DMS 273 (cell line): ENCODE data around the gene VMAC.
"Not testable (repeated sequence)": the region's sequence is repeated elsewhere in the genome, so short reads cannot be mapped to it uniquely, and the experiment has no call there.

ENCODE experiments used
- DNase-seq: peaks from one replicate; lab custom pipeline; 2025; ENCODE audit not compliant: unreplicated experiment; lab: John Stamatoyannopoulos, UW

Gene VMAC

DNA sequence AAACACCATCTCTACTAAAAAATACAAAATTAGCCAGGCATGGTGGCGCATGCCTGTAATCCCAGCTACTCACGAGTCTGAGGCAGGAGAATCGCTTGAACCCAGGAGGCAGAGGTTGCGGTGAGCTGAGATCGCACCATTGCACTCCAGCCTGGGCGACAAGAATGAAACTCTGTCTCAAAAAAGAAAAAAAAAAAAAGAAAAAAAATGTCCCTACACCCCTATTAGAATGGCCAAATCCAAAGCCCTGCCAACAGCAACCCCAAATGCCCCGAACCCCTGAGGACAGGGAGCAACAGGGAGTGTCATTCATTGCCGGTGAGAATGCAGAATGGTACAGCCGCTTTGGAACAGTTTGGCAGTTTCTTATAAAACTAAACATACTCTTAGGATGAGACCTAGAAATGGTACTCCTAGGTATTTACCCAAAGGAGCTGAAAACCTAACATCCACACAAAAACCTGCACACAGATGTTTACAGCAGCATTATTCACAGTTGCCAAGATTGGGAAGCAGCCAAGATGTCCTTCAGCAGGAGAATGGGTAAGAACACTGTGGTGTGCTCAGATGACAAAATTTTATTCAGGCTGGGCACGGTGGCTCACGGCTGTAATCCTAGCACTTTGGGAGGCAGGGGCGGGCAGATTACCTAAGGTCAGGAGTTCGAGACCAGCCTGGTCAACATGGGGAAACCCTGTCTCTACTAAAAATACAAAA lies 21.4 kb upstream of the VMAC start:
- peak; percentile 65 for DNase-seq

GRCh38 chr19:5884065-5884811 lies 20.4 kb upstream of the VMAC start:
- DNase-seq = not testable (repeated sequence)

DNA sequence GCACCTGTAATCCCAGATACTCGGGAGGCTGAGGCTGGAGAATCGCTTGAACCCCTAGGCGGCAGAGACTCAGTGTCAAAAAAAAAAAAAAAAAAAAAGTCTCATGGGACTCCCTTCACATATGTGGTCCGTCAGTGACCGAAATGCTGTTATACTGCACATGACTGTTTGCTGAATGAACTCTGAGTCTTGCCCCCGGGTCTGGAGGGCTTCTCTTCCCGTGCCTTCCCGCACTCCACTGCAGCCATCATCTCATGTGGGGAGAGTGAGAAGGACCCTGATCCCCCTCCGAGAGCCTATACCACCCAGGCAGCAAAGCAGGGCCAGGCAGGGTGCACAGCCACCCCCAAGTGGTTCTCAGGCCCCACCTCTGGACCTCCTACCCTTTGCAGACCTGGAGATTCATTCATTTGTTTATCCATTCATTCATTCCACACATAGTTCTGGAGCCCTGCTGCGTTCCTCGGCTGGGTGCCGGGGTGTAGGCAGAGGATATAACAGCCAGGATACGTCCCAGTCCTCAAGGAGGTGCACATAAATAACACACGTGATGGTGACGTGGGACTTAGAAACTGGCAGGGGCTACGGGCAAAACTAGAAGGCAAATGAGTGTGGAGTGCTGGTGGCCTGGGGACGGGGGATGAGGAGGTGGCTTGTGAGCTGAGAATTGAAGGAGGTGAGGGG lies 15.2 kb upstream of the VMAC start:
- no peak for DNase-seq

DNA sequence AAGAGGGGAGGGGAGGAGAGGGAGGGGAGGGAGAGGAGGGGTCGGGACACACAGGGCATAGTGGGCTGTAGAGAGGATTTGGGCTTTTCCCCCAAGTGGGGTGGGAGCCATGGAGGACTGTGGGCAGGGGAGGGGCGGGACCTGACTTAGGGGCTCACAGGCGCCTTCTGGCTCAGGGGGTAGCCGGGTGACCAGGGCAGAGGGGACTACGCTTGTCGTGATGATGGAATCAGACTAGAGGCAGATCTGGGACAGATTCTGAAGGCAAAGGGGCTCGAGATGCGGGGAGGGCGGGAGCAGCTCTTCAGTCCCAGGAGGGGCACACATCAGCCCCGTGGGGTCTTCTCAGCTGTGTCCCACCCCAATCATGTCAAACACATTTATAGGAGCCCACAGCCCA lies 14.6 kb upstream of the VMAC start:
- no peak for DNase-seq

GRCh38 chr19:5891572-5891937 lies 13.1 kb upstream of the VMAC start:
- DNase-seq = peak; percentile 63

- DNase-seq = peak; percentile 63
Measured at GRCh38 chr19:5891938-5892771, 12.5 kb upstream of the VMAC start.

DNA sequence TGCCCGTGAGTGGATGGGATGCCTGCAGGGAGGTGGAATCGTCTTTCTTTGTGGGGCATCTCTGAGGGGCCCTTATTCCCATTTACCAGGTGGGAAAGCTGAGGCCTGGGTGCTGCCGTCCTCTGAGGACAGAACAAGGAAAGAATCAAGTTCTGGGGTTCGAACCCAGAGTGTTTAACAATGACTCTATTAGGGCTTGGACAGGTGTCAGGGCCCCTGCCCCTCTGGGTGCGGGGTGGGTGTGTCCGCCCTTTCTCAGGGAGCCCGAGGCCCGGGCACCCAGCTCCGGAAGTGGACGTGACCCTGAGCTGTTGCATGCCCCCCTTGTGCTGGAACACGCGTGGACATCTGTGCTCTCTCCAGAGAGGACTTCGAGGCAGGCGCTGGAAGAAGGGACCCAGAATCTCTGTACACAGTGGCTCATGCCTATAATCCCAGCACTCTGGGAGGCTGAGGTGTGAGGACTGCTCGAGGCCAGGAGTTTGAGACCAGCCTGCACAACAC lies 11.8 kb upstream of the VMAC start:
- no peak for DNase-seq

DNA sequence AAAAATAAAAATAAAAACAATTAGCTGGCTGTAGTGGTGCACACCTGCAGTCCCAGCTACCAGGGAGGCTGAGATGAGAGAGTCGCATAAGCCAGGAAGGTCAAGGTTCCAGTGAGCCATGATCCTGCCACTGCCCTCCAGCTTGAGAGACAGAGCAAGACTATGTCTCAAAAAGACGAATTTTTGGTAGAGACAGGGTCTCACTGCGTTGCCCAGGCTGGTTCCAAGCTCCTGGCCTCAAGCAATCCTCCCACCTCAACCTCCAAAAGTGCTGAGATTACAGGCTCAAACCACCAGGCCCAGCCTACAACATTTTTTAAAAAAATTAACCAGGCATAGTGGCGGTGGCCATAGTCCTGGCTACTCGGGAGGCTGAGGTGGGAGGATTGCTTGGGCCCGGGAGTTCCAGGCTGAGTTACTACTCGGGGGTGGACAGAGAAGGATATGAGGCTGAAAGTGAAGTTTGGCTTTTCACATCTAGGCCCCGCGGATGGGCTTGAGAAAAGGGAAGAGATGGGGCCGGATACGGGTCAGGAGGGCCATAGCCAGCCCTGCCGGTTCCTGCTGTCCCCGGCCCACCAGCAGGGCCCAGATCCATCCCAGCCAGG lies 11.3 kb upstream of the VMAC start:
- DNase-seq = no peak

DNA sequence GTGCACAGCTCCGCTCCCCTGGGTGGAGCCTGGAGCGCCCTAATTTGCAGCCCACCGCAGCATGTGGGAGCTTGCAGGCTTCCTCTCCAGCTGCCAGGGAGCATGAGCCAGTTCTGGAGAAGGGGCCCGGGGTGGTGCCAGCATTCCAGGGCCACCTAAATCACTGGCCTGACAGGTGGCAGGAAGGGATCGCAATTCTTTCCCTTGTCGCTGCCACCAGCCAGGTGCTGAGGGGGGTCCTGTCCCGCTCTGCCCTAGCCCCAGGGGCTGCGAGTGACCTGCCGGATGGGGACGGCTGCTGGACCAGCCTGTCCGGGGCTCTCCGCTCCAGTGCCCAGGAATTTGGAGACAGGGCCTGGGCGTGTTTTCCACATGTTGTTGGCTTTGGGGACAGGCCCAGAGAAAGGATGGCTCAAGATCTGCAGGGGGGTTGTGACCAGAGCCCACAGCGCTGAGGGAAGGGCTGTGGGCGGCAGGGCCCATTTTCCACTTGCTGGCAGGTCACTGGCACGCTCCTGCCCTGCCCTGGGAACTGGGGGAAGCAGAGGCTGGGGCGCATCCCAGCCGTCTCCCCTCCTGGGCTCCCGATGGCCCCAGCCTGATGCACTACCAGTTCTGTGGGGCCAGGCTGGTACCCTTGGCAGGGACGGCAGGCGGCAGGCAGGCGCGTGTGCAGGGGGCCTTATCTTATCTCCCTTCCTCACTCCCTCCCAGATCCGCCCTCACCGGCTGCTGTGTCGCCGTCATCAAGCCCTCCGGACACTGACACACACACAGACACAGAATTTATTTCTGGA lies 10.6 kb upstream of the VMAC start:
- DNase-seq = peak; percentile 80

- DNase-seq = peak; percentile 42
Measured at GRCh38 chr19:5894704-5895349, 9.8 kb upstream of the VMAC start.

DNA sequence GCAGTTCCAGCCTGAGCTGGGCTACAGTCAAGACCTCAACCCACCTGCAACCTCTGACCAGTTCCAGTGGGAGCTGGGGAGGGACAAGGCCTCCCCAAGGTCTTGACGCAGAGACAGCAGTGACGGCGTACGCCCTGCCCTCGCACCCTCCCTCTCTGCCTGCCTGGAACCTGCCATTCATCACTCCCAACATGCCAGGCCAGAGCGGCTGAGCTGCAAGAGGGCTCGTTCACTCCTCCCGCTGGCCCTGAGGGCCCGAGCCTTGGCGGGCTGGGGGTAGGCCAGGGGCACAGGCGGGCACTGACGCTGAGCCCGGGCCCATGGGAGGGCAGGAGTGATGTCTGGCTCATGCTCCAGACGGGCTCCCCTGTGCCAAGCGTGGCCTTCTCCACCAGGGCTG lies 9.3 kb upstream of the VMAC start:
- no peak for DNase-seq

DNA sequence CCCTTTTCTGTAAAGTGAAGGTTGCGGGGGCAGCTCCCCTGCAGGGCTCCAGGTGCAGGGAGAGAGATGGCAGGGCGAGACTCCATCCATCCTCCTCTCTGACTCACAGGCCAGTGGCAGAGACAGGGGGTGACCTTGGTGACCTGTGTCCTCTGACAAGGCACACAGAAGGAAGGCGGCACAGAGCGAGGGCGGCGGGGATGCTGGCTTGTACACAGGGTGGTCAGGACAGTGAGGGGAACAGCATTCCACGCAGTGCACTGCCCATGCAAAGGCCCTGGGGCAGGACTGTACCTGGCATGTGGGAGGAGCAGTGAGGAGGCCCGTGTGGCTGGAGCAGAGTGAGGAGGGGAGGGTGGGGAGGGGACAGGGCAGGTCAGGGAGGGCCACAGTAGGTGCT lies 8.8 kb upstream of the VMAC start:
- DNase-seq = no peak

DNA sequence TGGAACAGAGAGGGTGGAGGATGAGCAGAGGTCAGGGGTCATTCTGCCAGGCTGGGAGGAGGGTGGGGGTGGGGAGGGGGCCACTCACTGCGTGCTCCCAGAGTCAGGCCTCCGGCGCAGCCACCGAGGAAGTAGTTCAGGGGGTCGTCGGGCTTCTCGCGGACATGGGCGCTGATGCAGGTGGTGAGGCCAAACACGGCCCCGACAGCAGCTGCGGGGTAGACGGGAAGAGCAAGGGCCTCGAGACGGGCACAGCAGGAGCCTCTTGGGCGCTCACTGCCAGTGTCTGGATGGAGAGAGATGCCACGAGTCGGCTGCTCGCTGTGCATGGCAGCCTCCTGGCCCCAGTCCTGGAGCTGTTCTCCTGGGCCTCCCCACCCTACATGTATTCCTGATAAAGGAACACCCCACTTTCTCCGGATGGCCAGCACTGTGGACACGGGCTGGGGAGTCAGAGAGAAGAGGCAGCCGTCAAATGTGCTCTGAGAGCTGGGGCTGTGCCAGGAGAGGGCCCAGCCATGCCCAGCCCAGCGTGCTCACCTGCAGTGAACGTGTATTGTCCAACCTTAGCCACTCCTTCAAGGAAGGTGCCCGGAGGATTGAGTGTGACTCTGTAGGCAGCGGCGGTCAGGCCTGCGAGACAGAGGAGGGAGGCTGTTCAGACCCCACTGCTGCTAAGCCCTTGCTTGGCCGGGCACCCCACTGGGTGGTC lies 8.2 kb upstream of the VMAC start:
- DNase-seq = no peak

- DNase-seq = peak; percentile 46
Measured at GRCh38 chr19:5897189-5897969, 7.3 kb upstream of the VMAC start.

DNA sequence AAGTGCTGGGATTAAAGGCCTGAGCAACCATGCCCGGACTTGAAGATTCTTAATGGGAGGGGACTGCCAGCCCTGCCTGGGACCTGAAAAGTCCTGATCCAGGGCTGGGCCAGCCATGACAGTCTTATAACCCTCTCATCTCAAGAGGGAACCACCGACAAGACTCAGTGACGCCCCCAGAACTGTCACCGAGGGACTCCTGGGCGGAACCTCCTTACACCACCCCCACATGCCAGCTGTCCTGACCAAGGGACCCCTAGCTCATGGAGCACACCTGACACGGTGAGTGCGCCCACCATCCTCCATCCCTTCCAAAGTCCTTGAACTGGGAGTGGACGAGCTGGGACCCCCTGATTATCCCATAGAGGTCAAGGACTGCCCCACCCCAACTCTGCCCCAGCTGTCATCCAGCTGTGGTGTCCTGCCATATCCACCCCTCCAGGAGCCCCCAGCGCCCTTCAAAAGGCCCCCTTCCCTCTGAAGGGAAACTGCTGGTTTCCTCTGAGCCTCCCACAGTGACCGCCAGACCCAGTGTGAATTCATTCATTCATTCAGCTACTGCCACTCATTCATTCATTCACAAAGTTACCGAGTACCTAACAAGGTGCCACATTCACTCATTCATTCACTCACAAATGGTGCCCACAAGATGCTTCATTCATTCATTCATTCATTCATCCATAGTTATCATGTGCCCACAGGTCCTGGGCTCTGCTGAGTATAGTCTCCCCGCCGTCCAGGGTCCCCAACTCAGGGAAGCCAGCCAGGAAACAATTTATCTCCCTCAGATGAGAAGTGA lies 4.7 kb upstream of the VMAC start:
- DNase-seq = no peak

- DNase-seq = no peak
Measured at GRCh38 chr19:5900976-5901375, 3.7 kb upstream of the VMAC start.

DNA sequence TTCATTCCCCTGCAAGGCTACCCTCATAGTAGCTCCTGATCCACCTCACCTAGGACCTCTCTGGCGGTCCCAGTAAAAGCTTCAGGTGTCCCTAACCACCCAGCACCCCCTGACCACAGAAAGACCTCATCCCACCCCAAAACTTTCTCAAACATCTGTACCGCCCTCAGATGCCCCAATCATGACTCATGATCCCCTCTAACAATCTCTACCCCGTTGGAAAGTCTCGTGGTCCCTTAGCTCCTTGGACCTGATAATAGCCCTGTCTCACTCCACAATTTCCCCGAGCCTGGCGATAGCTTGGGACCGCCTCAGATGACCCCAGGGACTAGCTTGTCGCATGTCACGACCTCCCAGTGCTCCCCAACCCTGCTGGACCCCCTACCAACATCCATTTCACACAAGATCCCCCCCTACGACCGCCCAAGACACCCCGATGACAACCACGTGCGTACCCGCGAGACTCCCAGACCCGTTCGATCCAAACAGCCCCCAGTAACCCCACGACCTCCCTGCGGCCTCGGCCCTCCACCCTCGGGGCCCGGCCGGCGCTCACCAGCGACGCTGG lies 1.5 kb upstream of the VMAC start:
- peak; percentile 59 for DNase-seq
